BLaER1 treated with 17β-estradiol and CSF1 and Interleukin-3, amounts not matched to agents 10 nM and 100 nM (cell line): ENCODE data around the gene FOXR1.
"Not testable (repeated sequence)": the region's sequence is repeated elsewhere in the genome, so short reads cannot be mapped to it uniquely, and the experiment has no call there.

Experiments
- H3K27ac ChIP-seq, 11 experiments: shearing (Covaris generic); formaldehyde crosslinking; 2 replicates each; pipeline ENCODE4 v1.8.1; 2022
- H3K27me3 ChIP-seq, 11 experiments: shearing (Covaris generic); formaldehyde crosslinking; 2 replicates each; pipeline ENCODE4 v1.8.1; 2022
- H3K36me3 ChIP-seq, 11 experiments: shearing (Covaris generic); formaldehyde crosslinking; 2 replicates each; pipeline ENCODE4 v1.8.1; 2022
- H3K4me1 ChIP-seq, 10 experiments: shearing (Covaris generic); formaldehyde crosslinking; 2 replicates each; pipeline ENCODE4 v1.8.1; 2022
- H3K4me2 ChIP-seq, 11 experiments: shearing (Covaris generic); formaldehyde crosslinking; 2 replicates each; pipeline ENCODE4 v1.8.1; 2022
- H3K4me3 ChIP-seq, 10 experiments: shearing (Covaris generic); formaldehyde crosslinking; 2 replicates each; pipeline ENCODE4 v1.8.1; 2022
- H3K9ac ChIP-seq, 11 experiments: shearing (Covaris generic); formaldehyde crosslinking; 2 replicates each; pipeline ENCODE4 v1.8.1; 2022
- H3K9me3 ChIP-seq, 11 experiments: shearing (Covaris generic); formaldehyde crosslinking; replicated peaks in 1 of 11; 2 replicates each; pipeline ENCODE4 v1.8.1; 2022
- H4K20me1 ChIP-seq, 11 experiments: shearing (Covaris generic); formaldehyde crosslinking; 2 replicates each; pipeline ENCODE4 v1.8.1; 2022
- Cebpa-rat ChIP-seq, 11 experiments: shearing (Covaris generic); IDR thresholded peaks; 2 replicates each; pipeline ENCODE4 v1.8.1; 2022

The FOXR1 gene

DNA sequence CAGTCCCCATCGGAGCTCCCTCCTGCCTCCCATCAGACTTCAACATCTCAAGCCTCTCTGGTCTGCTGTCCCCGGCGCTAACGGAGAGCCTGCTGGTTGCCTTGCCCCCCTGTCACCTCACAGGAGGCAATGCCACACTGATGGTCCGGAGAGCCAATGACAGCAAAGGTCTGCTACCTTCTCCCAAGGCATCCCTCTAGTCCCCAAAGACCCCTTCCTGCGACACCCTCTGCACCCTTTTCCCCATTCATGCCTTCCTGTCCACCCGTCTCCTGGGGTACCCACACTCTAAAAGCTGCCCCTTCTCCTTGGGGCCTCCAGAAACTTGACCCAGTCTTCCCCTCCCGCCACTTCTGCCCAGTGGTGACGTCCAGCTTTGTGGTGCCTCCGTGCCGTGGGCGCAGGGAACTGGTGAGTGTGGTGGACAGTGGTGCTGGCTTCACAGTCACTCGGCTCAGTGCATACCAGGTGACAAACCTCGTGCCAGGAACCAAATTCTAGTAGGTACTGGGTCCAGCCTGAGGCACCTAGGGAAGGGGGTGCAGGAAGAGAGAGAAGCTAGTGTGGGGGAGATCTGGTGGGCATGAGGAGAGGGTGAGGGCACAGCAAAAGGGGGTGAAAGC, 14.6 kb upstream of the FOXR1 start:
- no peaks in the 10 kb centered on the region for H3K36me3 ChIP-seq
- H3K27me3 ChIP-seq, result no peaks in the 10 kb centered on the region
- H3K9ac ChIP-seq, result no peak overlapping the region
- no peak overlapping the region for H3K27ac ChIP-seq
- H3K4me3 ChIP-seq, result no peak overlapping the region
- TF ChIP-seq Cebpa-rat (IDR thresholded peaks at IDR 0.05), result no peak
- no peak overlapping the region for H3K4me2 ChIP-seq
- no peaks in the 10 kb centered on the region for H4K20me1 ChIP-seq
- H3K4me1 ChIP-seq, result peaks cover 0 to 14% (median 8%) of the 10 kb centered on the region in 10 experiments; a peak in 18 of 20 replicates
- H3K9me3 ChIP-seq, result peaks cover 0 to 4% (median 0%) of the 10 kb centered on the region in 11 experiments; a peak in 1 of 22 replicates

DNA sequence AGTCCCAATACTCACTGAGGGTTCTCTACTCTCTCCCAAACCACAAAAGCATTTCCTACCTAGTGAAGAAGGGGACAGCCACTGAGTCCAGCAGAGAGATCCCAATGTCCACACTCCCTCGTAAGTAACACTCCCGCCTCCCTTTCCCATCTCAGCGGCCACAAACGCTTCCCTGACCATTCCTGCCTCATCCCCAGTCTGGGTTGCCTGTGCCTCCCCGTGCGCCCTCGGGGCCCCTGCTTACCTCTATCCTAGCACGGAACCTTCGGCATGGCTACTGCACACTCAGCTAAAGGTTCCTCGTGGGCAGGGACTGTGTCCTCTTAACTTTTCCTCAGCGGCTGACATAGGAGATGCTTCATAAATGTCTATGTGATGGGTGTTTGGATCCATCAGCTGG, 14.0 kb upstream of the FOXR1 start:
- H3K36me3 ChIP-seq, result no peaks in the 10 kb centered on the region
- peaks cover 0 to 16% (median 10%) of the 10 kb centered on the region in 10 experiments; a peak in 18 of 20 replicates for H3K4me1 ChIP-seq

DNA sequence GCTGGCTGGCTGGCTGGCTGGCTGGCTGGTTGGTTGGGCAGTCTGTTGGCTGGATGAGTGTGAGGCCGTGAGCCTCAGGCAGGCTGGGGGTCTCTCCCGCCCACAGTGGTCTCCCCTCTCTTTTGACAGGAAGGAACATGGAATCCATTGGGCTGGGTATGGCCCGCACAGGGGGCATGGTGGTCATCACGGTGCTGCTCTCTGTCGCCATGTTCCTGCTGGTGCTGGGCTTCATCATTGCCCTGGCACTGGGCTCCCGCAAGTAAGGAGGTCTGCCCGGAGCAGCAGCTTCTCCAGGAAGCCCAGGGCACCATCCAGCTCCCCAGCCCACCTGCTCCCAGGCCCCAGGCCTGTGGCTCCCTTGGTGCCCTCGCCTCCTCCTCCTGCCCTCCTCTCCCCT, 13.6 kb upstream of the FOXR1 start:
- Histone ChIP-seq H3K36me3 (no peaks in the 10 kb centered on the region), H3K4me1 (peaks cover 0 to 16% (median 10%) of the 10 kb centered on the region in 10 experiments; a peak in 18 of 20 replicates), H3K27me3 (no peaks in the 10 kb centered on the region), H3K9ac (no peak overlapping the region), H3K4me2 (no peak overlapping the region), H3K27ac (no peak overlapping the region), H4K20me1 (no peaks in the 10 kb centered on the region), H3K9me3 (peaks cover 0 to 4% (median 0%) of the 10 kb centered on the region in 11 experiments; a peak in 1 of 22 replicates), H3K4me3 (no peak overlapping the region)
- TF ChIP-seq Cebpa-rat (IDR thresholded peaks at IDR 0.05), result no peak

More for the DNA sequence above, 14.0 kb upstream of the FOXR1 start:
- TF ChIP-seq Cebpa-rat (IDR thresholded peaks at IDR 0.05), result no peak
- Histone ChIP-seq H3K4me3 (no peak overlapping the region), H3K4me2 (no peak overlapping the region), H3K9ac (no peak overlapping the region), H3K27ac (no peak overlapping the region), H4K20me1 (no peaks in the 10 kb centered on the region), H3K27me3 (no peaks in the 10 kb centered on the region), H3K9me3 (peaks cover 0 to 4% (median 0%) of the 10 kb centered on the region in 11 experiments; a peak in 1 of 22 replicates)

DNA sequence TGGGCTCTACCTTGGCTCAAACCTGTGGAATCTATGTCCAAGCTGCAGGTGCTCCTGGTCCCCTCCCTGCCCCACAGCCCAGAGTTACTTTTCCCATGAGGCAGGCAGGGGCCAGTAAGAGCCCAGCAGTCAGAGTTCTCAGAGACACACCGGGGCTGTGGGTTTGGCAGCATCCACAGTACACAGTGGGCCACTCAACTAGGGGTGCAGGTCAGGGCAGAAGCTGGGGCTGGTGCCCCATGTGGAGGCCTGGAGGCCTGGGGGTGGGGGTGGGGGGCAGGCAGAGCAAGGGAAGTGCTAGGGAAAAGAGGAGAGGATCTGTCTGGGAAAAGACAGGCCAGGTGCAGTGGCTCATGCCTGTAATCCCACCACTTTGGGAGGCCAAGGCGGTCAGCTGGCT, 13.0 kb upstream of the FOXR1 start:
- no peak for TF ChIP-seq Cebpa-rat (IDR thresholded peaks at IDR 0.05)
- Histone ChIP-seq H3K9ac (no peak overlapping the region), H3K4me3 (no peak overlapping the region), H4K20me1 (no peaks in the 10 kb centered on the region), H3K27me3 (no peaks in the 10 kb centered on the region), H3K36me3 (no peaks in the 10 kb centered on the region), H3K9me3 (peaks cover 0 to 4% (median 0%) of the 10 kb centered on the region in 11 experiments; a peak in 1 of 22 replicates), H3K4me2 (no peak overlapping the region), H3K4me1 (peaks cover 0 to 16% (median 10%) of the 10 kb centered on the region in 10 experiments; a peak in 18 of 20 replicates), H3K27ac (no peak overlapping the region)

DNA sequence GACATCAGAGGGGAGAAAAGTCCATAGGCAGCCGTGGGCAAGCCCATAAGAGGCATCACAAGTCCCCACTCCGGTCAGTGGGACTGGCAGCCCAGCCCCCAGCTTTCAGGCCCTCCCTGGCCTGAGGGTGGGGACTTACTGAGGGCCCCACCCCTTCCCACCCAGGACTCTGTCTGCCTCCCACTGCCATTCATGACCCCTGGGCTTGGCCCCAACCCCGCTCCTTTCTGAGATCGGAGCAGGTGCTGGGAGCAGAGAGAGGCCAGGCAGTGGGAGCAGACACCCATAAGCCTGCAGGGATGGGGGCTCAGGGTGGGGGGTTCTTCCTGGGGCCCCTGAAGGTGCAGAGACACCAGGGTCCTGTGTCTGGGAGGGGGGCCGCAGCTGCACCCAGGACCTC, 10.4 kb upstream of the FOXR1 start:
- Histone ChIP-seq H3K36me3 (no peaks in the 10 kb centered on the region), H3K9ac (peak overlapping the region in 1 of 11 experiments; percentile 33; a peak in 2 of 22 replicates), H3K4me1 (peaks cover 0 to 30% (median 10%) of the 10 kb centered on the region in 10 experiments; a peak in 18 of 20 replicates), H3K27me3 (no peaks in the 10 kb centered on the region), H3K4me3 (no peak overlapping the region), H3K27ac (no peak overlapping the region), H3K9me3 (peaks cover 0 to 4% (median 0%) of the 10 kb centered on the region in 11 experiments; a peak in 1 of 22 replicates), H3K4me2 (peak overlapping the region; percentile 32 to 75 (median 61); a peak in 18 of 22 replicates), H4K20me1 (no peaks in the 10 kb centered on the region)
- TF ChIP-seq Cebpa-rat (IDR thresholded peaks at IDR 0.05), result no peak

DNA sequence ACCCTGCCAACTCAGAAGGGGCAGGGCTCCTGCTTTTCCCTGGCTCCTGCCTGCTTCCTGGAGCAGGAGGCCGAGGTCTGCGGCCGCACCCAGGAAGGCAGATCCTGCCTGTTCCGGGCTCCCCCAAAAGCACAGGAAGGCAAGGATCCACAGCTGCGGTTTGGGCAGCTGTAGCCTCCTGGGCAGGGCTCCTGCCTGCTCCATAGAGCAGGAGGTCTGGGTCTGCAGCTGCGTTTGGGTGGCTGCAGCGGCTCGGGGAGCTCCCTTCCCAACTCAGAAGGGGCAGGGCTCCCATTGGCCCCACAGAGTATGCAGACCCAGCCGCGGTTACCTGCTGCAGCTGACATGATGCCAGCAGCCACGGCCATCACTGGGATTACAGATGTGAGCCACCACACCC, 10.0 kb upstream of the FOXR1 start:
- no peaks in the 10 kb centered on the region for H3K36me3 ChIP-seq
- H3K27me3 ChIP-seq, result no peaks in the 10 kb centered on the region
- H3K4me2 ChIP-seq, result peak overlapping the region; percentile 32 to 75 (median 61); a peak in 19 of 22 replicates
- no peak overlapping the region for H3K4me3 ChIP-seq
- peak overlapping the region in 1 of 11 experiments; percentile 33; a peak in 2 of 22 replicates for H3K9ac ChIP-seq
- no peak for TF ChIP-seq Cebpa-rat (IDR thresholded peaks at IDR 0.05)
- no peaks in the 10 kb centered on the region for H4K20me1 ChIP-seq
- peaks cover 0 to 4% (median 0%) of the 10 kb centered on the region in 11 experiments; a peak in 1 of 22 replicates for H3K9me3 ChIP-seq
- no peak overlapping the region for H3K27ac ChIP-seq
- peaks cover 0 to 30% (median 10%) of the 10 kb centered on the region in 10 experiments; a peak in 18 of 20 replicates for H3K4me1 ChIP-seq

DNA sequence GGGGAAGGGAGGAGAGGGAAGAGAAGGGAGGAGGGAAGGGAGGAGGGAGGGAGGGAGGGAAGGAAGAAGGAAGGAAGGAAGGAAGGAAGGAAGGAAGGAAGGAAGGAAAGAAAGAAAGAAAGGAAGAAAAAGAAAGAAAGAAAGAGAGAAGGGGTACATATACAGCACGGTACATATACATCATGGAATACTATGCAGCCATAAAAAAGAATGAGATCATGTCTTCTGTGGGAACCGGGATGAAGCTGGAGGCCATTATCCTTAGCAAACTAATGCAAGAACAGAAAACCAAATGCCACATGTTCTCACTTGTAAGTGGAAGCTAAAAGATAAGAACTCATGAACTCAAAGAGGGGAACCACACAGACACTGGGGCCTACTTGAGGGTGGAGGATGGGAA, 2.1 kb upstream of the FOXR1 start:
- not testable (repeated sequence) for H3K9ac ChIP-seq, H3K4me3 ChIP-seq, H3K4me2 ChIP-seq

DNA sequence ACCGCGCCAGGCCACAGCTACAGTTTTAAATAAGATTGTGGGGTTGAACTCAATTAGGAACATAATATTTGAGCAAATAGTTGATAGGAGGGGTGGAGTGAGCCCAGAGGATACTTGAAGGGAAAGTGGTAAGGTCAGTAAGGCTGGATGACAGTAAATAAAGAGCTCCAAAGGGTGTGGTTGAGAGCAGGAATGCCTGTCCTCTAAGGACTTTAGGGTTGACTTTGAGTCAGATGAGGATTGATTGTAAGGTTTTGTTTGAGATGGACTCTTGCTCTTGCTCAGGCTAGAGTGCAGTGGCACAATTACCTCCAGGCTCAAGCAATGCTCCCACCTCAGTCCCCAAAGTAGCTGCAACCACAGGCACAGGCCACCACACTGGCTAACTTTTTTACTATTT, 2.4 kb downstream of the FOXR1 start:
- H3K9me3 ChIP-seq, result peaks cover 0 to 14% (median 3%) of the 10 kb centered on the region in 11 experiments; a peak in 8 of 22 replicates
- TF ChIP-seq Cebpa-rat (IDR thresholded peaks at IDR 0.05), result no peak
- H4K20me1 ChIP-seq, result no peaks in the 10 kb centered on the region
- no peaks in the 10 kb centered on the region for H3K36me3 ChIP-seq
- H3K4me2 ChIP-seq, result no peak overlapping the region
- H3K4me3 ChIP-seq, result no peak overlapping the region
- no peaks in the 10 kb centered on the region for H3K27me3 ChIP-seq
- no peak overlapping the region for H3K9ac ChIP-seq
- no peak overlapping the region for H3K27ac ChIP-seq
- H3K4me1 ChIP-seq, result 0 out of 20 replicates have a peak, but pooled peaks cover 0 to 2% (median 0%) of the 10 kb centered on the region in 10 experiments

More for the DNA sequence above, 2.1 kb upstream of the FOXR1 start:
- Histone ChIP-seq H3K4me1 (peaks cover 0 to 13% (median 0%) of the 10 kb centered on the region in 10 experiments; a peak in 7 of 20 replicates), H3K9me3 (peaks cover 0 to 14% (median 3%) of the 10 kb centered on the region in 11 experiments; a peak in 8 of 22 replicates)
- not testable (repeated sequence) for H3K27me3 ChIP-seq, H3K27ac ChIP-seq, H3K36me3 ChIP-seq, H4K20me1 ChIP-seq

DNA sequence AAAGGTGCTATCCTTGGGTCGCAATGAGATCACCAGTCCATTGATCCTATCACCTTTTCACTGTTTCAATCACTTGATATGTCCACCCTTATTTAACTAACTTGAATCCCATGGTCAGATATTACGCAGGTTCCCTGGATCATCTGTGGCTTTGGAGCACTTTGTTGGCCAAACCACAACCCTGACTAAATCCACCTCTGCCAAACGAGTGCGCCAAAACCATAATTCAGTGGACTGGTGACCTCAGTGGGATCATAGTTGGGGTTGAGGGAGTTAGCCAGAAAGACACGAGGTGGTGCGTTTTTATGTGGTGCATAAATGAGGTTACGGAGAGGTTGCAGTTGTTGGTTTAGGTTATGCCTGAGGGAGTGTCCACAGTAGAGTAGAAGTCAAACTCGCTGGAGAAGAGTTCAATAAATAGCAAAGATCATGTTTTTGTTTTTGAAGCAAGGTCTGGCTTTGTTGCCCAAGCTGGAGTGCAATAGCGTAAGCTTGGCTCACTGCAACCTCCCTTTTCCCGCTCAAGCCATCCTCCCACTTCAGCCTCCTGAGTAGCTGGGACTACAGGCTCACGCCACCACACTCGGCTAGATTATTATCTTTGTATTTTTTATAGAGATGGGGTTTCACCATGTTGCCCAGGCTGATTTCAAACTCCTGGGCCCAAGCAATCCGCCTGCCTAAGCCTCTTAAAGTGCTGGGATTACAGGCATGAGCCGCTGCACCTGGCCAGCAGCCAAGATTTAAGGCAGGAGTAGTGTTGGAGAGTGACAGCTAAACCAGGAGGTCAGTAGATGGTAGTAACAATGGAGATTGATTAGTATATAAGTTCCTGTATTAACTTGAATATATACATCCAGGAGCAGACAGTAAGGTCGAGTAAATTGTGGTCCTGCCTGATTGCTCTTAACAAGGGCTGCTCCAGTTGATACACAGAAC, 4.5 kb downstream of the FOXR1 start:
- Histone ChIP-seq H3K4me2 (no peak overlapping the region), H3K9ac (no peak overlapping the region), H3K36me3 (no peaks in the 10 kb centered on the region), H3K4me1 (peaks cover 0 to 9% (median 0%) of the 10 kb centered on the region in 10 experiments; a peak in 3 of 20 replicates), H4K20me1 (no peaks in the 10 kb centered on the region), H3K9me3 (peaks cover 0 to 14% (median 3%) of the 10 kb centered on the region in 11 experiments; a peak in 8 of 22 replicates), H3K27me3 (no peaks in the 10 kb centered on the region), H3K4me3 (no peak overlapping the region), H3K27ac (no peak overlapping the region)
- no peak for TF ChIP-seq Cebpa-rat (IDR thresholded peaks at IDR 0.05)
